HCT116 (cell line): ENCODE results near the gene C17orf114.

ENCODE experiments used
- ATAC-seq: fragments of 200-7000 bp; cut with Tn5 transposase; 2 replicates; pipeline ENCODE4 v1.9.1; 2020; ENCODE audit warnings: mild to moderate bottlenecking, moderate library complexity
- BruUV-seq: library from RNA; stranded (reverse); fragments of 400-500 nt; replicated peaks from 2 replicates; lab custom pipeline; 2021; lab: Mats Ljungman, UMichigan
- CTCF ChIA-PET: fragments of 300-600 bp; sonication (Branson Sonifier 250); formaldehyde crosslinking; loops from one replicate; lab custom pipeline; 2021; ENCODE audit warnings: antibody characterized with exemption; lab: Charles Lee
- POLR2A ChIA-PET: fragments of 300-600, 350-600 bp; sonication (Branson Sonifier 250); formaldehyde crosslinking; loops from one replicate; lab custom pipeline; 2021; ENCODE audit warnings: antibody characterized with exemption; lab: Charles Lee
- RAD21 ChIA-PET, 2 experiments: fragments of 300-600 bp; sonication (Branson Sonifier 250); formaldehyde crosslinking; loops; one replicate each; lab custom pipeline; 2023; ENCODE audit warnings: low total read pairs in 2 of 2; ENCODE audit not compliant: uncharacterized antibody in 2 of 2, unreplicated experiment in 2 of 2, low non-redundant PET in 1 of 2; lab: Charles Lee
- DNase-seq: peaks from one replicate; pipeline ENCODE4 v3.0.0-alpha.2; 2010; ENCODE audit warnings: low read depth, low spot score
- H2AFZ ChIP-seq: fragments of 200-600 bp; shearing (Covaris generic), sonication (generic); 2 replicates; pipeline ENCODE4 v1.6.1; 2017; ENCODE audit warnings: low read depth, mixed run types, mixed read lengths, antibody characterized with exemption, low read length; ENCODE audit not compliant: poor library complexity, severe bottlenecking
- H3K27ac ChIP-seq: 2 replicates; pipeline ENCODE4 v1.5.1; 2012; ENCODE audit warnings: low read depth, low read length
- H3K27me3 ChIP-seq: fragments of 200-600 bp; sonication (generic); 2 replicates; pipeline ENCODE4 v1.6.1; 2016; ENCODE audit warnings: mixed run types, low read length, mixed read lengths; ENCODE audit not compliant: insufficient read depth
- H3K36me3 ChIP-seq, 2 experiments: fragments of 200-500 bp in 1 of 2; fragments of 200-600 bp in 1 of 2; sonication (Bioruptor generic) in 1 of 2; sonication (generic) in 1 of 2; 2 replicates each; pipeline versions ENCODE4 v1.5.1 to v1.6.1; 2014 to 2016; ENCODE audit warnings: low read length in 2 of 2, inconsistent platforms in 1 of 2, mixed read lengths in 1 of 2, mixed run types in 1 of 2; ENCODE audit not compliant: insufficient read depth in 2 of 2, control insufficient read depth in 1 of 2
- H3K4me1 ChIP-seq, 2 experiments: fragments of 200-600 bp in 1 of 2; sonication (generic) in 1 of 2; 2 replicates each; pipeline versions ENCODE4 v1.5.1 to v1.6.1; 2012 to 2017; ENCODE audit warnings: low read length in 2 of 2, inconsistent platforms in 1 of 2, mild to moderate bottlenecking in 1 of 2, mixed read lengths in 1 of 2, mixed run types in 1 of 2, moderate library complexity in 1 of 2; ENCODE audit not compliant: insufficient read depth in 2 of 2, control insufficient read depth in 1 of 2
- H3K4me2 ChIP-seq: fragments of 200-600 bp; sonication (generic); 2 replicates; pipeline ENCODE4 v1.6.1; 2017; ENCODE audit warnings: mixed run types, low read length, mixed read lengths
- H3K4me3 ChIP-seq, 2 experiments: fragments of 200-600 bp in 1 of 2; sonication (generic) in 1 of 2; replicated peaks in 1 of 2; 2 replicates each; pipeline ENCODE4 v1.5.1; 2011 to 2016; ENCODE audit warnings: low read length in 2 of 2, control low read depth in 1 of 2, low read depth in 1 of 2, mild to moderate bottlenecking in 1 of 2, mixed read lengths in 1 of 2, mixed run types in 1 of 2
- H3K79me2 ChIP-seq: fragments of 200-600 bp; sonication (generic); 2 replicates; pipeline ENCODE4 v1.6.1; 2017; ENCODE audit warnings: mild to moderate bottlenecking, mixed run types, low read length, moderate library complexity, mixed read lengths; ENCODE audit not compliant: insufficient read depth
- H3K9ac ChIP-seq: fragments of 200-600 bp; sonication (generic); 2 replicates; pipeline ENCODE4 v1.6.1; 2016; ENCODE audit warnings: low read length, mixed read lengths
- H3K9me2 ChIP-seq: fragments of 200-600 bp; sonication (generic), shearing (Covaris generic); 2 replicates; pipeline ENCODE4 v1.6.1; 2017; ENCODE audit warnings: mixed run types, mild to moderate bottlenecking, moderate library complexity; ENCODE audit not compliant: insufficient read depth
- H3K9me3 ChIP-seq, 2 experiments: fragments of 200-500 bp in 1 of 2; fragments of 200-600 bp in 1 of 2; sonication (Bioruptor generic) in 1 of 2; sonication (generic) in 1 of 2; 2 replicates each; pipeline ENCODE4 v1.6.1; 2014 to 2017; ENCODE audit warnings: low read length in 2 of 2, mixed read lengths in 2 of 2, inconsistent platforms in 1 of 2, low read depth in 1 of 2, mild to moderate bottlenecking in 1 of 2, mixed run types in 1 of 2, moderate library complexity in 1 of 2; ENCODE audit not compliant: control insufficient read depth in 1 of 2, insufficient read depth in 1 of 2
- H4K20me1 ChIP-seq: fragments of 200-600 bp; sonication (generic), shearing (Covaris generic); 2 replicates; pipeline ENCODE4 v1.6.1; 2017; ENCODE audit warnings: mixed run types, mild to moderate bottlenecking, moderate library complexity; ENCODE audit not compliant: insufficient read depth
- CEBPB ChIP-seq: IDR thresholded peaks from 2 replicates; pipeline ENCODE4 v1.6.1; 2012; ENCODE audit warnings: low read depth
- EGR1 ChIP-seq: IDR thresholded peaks from 2 replicates; pipeline ENCODE4 v1.6.1; 2012; ENCODE audit warnings: low read depth
- JUND ChIP-seq: IDR thresholded peaks from 2 replicates; pipeline ENCODE4 v1.6.1; 2012
- POLR2A ChIP-seq: IDR thresholded peaks from 2 replicates; pipeline ENCODE4 v1.7.0; 2011; ENCODE audit warnings: borderline replicate concordance; ENCODE audit not compliant: insufficient read depth, insufficient read length; ENCODE audit errors: extremely low read depth
- SP1 ChIP-seq: IDR thresholded peaks from 2 replicates; pipeline ENCODE4 v1.6.1; 2012; ENCODE audit warnings: low read depth
- TCF7L2 ChIP-seq: IDR thresholded peaks from 2 replicates; pipeline ENCODE4 v1.7.0; 2011; ENCODE audit warnings: borderline replicate concordance, inconsistent platforms; ENCODE audit not compliant: insufficient read depth, insufficient read length; ENCODE audit errors: extremely low read depth
- ZFX ChIP-seq: fragments of 450-650 bp; IDR thresholded peaks from 2 replicates; pipeline ENCODE4 v1.6.1; 2017
- ZNF274 ChIP-seq: fragments of 200-500 bp; sonication (Bioruptor generic); IDR thresholded peaks from 2 replicates; pipeline ENCODE4 v1.6.1; 2014; ENCODE audit warnings: mild to moderate bottlenecking, low read depth, low read length, inconsistent platforms
- intact Hi-C: fragments of 100-400 bp; cut with micrococcal nuclease; formaldehyde crosslinking; loops from 2 replicates; pipeline ENCODE4 v1.10.0; 2022
- TF ChIP-seq, protein P1 (sequence below), 3 experiments: fragments of 200-600 bp in 1 of 3; sonication (generic) in 1 of 3; IDR thresholded peaks in 2 of 3; conservative IDR thresholded peaks in 1 of 3; 2 replicates each; pipeline ENCODE4 v1.5.1; 2012 to 2017; ENCODE audit warnings: low read depth in 2 of 3, low read length in 2 of 3, antibody characterized with exemption in 1 of 3, borderline replicate concordance in 1 of 3, control low read depth in 1 of 3, mild to moderate bottlenecking in 1 of 3, mixed read lengths in 1 of 3, mixed run types in 1 of 3, moderate library complexity in 1 of 3; ENCODE audit not compliant: insufficient read depth in 1 of 3
- TF ChIP-seq, protein P2 (sequence below): IDR thresholded peaks from 2 replicates; pipeline ENCODE4 v1.6.1; 2012

Gene C17orf114

DNA sequence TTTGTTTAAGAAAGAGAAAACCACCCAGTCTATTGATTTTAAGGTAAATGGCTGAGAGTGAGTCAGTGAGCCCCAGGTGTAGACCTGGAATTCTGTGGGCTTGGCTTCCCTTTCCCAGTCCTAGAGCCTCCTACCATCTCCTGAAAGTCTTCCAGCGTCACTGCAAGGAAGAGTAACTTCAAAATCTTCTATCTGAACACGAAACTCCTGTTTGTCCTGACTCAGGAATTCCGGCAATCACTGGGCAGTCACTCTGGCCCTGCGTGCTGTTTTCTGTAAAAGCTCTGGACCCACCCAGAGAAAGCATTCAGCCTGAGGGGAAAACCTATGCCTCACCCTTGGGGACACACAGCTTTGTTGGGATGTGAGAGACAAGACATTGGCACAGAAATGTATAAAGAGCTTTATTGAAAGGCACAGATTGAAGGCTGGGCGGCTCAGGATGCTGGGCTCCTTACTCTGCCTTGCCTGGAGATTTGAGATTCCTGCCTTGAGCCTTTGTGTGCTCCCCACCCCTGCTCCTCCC is 46.9 kb upstream of the C17orf114 start:
- POLR2A ChIA-PET, result no interaction called here
- Histone ChIP-seq H3K4me1 (peaks cover 27 to 73% of the 10 kb centered on the region in 2 experiments), H4K20me1 (no peaks in the 10 kb centered on the region), H3K27me3 (no peaks in the 10 kb centered on the region), H3K27ac (peak overlapping the region; percentile 34; the same call in 1 of the 2 replicates), H2AFZ (no peak overlapping the region), H3K9me2 (no peaks in the 10 kb centered on the region), H3K9ac (peak overlapping the region; percentile 56), H3K79me2 (peaks cover 89% of the 10 kb centered on the region), H3K4me2 (peak overlapping the region; percentile 63), H3K4me3 (peak overlapping the region in 1 of 2 experiments; percentile 33; a peak in 1 of 4 replicates), H3K36me3 (0 out of 4 replicates have a peak, but pooled peaks cover 0 to 4% of the 10 kb centered on the region in 2 experiments), H3K9me3 (no peaks in the 10 kb centered on the region)
- intact Hi-C loops, result no loop called here
- RAD21 ChIA-PET, result no interaction called here
- BruUV-seq, result no TSS peak
- DNase-seq (peak; percentile 12), ATAC-seq (peak; percentile 64)
- CTCF ChIA-PET, result no interaction called here
- TF ChIP-seq, protein P1, sequence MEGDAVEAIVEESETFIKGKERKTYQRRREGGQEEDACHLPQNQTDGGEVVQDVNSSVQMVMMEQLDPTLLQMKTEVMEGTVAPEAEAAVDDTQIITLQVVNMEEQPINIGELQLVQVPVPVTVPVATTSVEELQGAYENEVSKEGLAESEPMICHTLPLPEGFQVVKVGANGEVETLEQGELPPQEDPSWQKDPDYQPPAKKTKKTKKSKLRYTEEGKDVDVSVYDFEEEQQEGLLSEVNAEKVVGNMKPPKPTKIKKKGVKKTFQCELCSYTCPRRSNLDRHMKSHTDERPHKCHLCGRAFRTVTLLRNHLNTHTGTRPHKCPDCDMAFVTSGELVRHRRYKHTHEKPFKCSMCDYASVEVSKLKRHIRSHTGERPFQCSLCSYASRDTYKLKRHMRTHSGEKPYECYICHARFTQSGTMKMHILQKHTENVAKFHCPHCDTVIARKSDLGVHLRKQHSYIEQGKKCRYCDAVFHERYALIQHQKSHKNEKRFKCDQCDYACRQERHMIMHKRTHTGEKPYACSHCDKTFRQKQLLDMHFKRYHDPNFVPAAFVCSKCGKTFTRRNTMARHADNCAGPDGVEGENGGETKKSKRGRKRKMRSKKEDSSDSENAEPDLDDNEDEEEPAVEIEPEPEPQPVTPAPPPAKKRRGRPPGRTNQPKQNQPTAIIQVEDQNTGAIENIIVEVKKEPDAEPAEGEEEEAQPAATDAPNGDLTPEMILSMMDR (IDR thresholded peaks at IDR 0.05 in 2 of 3, conservative IDR thresholded peaks at IDR 0.05 in 1 of 3; ENCODE audit: borderline replicate concordance in 1 of 3, insufficient read depth in 1 of 3, low read depth in 2 of 3, low read length in 2 of 3), result no peak
- TF ChIP-seq EGR1, result no peak
- no peak for TF ChIP-seq TCF7L2
- TF ChIP-seq ZFX, result no peak
- TF ChIP-seq, protein P2, sequence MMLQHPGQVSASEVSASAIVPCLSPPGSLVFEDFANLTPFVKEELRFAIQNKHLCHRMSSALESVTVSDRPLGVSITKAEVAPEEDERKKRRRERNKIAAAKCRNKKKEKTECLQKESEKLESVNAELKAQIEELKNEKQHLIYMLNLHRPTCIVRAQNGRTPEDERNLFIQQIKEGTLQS, result no peak
- no peak for TF ChIP-seq ZNF274
- peak; percentile 24; the same call in 1 of the 2 replicates for TF ChIP-seq JUND
- no peak for TF ChIP-seq CEBPB
- peak; percentile 48; the same call in 1 of the 2 replicates for TF ChIP-seq SP1
- TF ChIP-seq POLR2A, result no peak
